ENCODE measurements around the gene TMEM134.

The TMEM134 gene

DNA sequence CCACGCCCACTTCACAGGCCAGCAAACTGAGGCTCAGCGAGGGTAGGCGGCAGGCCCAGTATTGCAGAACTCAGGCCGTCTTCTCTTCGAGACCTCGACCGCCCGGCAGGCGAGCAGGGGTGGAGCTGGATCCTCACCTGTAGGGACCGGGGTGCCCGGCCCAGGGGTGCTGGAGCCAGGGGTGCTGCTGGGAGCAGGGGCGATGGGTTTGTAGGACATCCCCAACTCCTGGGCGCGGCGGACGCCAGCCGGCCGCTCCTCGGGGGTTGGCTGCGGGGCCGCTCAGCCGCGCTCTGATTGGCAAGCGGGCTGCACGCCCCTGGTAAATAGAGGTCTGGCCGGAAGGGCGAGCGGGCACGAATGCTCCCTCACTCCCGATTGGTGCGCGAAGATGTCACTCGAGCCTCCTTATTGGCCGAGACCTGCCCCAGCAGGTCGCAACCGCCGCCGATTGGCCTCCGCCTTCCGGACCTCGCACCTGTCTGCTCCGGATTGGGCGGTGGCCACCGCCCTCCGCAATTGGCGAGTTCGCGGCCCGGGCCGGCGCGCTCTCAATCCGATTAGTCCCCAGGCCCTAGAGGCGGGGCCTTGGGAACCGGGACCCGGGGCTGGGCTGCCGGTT is 38.9 kb upstream of the TMEM134 start, which contains the start of gene CDK2AP2:
Gene CDK2AP2, minus strand, starts transcription at position 299 of the 622 bp plus-strand sequence. Its CDS starts 80 bp downstream, at position 219.
- H3K4me3 ChIP-seq (ENCODE audit: low read depth, low read length, poor library complexity, severe bottlenecking), result peak within 1 kb of the TSS; percentile 81
- peak within 1 kb of the TSS; percentile 99 for H3K4me2 ChIP-seq (ENCODE audit: low read length)
- peak within 1 kb of the TSS; percentile 67 for H3K9ac ChIP-seq (ENCODE audit: low read length)
- H4K20me1 ChIP-seq (ENCODE audit: insufficient read depth, low read length), result no peaks in the 10 kb centered on the region
- no peaks in the 10 kb centered on the region; the same call in 1 of the 2 replicates for H3K36me3 ChIP-seq (ENCODE audit: insufficient read depth, low read length)
- TF ChIP-seq, protein P1, sequence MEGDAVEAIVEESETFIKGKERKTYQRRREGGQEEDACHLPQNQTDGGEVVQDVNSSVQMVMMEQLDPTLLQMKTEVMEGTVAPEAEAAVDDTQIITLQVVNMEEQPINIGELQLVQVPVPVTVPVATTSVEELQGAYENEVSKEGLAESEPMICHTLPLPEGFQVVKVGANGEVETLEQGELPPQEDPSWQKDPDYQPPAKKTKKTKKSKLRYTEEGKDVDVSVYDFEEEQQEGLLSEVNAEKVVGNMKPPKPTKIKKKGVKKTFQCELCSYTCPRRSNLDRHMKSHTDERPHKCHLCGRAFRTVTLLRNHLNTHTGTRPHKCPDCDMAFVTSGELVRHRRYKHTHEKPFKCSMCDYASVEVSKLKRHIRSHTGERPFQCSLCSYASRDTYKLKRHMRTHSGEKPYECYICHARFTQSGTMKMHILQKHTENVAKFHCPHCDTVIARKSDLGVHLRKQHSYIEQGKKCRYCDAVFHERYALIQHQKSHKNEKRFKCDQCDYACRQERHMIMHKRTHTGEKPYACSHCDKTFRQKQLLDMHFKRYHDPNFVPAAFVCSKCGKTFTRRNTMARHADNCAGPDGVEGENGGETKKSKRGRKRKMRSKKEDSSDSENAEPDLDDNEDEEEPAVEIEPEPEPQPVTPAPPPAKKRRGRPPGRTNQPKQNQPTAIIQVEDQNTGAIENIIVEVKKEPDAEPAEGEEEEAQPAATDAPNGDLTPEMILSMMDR (IDR thresholded peaks at IDR 0.05; ENCODE audit: low read length), result no peak
- no peak for TF ChIP-seq EZH2 (IDR thresholded peaks at IDR 0.05; ENCODE audit: borderline replicate concordance, low read length)
- 0 out of 2 replicates have a peak, but pooled peaks cover 3% of the 10 kb centered on the region for H3F3A ChIP-seq (ENCODE audit: insufficient read depth, low read length)
- no peak within 1 kb of the TSS for H2AFZ ChIP-seq (ENCODE audit: low read length)
- no peaks in the 10 kb centered on the region for H3K9me2 ChIP-seq (ENCODE audit: low read depth, low read length)
- H3K27ac ChIP-seq (ENCODE audit: low read depth, low read length, poor library complexity, severe bottlenecking), result peak within 1 kb of the TSS; percentile 89
- no peaks in the 10 kb centered on the region for H3K27me3 ChIP-seq (ENCODE audit: insufficient read depth, low read length)
- H3K79me2 ChIP-seq (ENCODE audit: insufficient read depth, low read length), result no peaks in the 10 kb centered on the region
- H3K4me1 ChIP-seq (ENCODE audit: insufficient read depth, low read length, severe bottlenecking), result peaks cover 35% of the 10 kb centered on the region
- no peaks in the 10 kb centered on the region for H3K9me3 ChIP-seq (ENCODE audit: low read length)

DNA sequence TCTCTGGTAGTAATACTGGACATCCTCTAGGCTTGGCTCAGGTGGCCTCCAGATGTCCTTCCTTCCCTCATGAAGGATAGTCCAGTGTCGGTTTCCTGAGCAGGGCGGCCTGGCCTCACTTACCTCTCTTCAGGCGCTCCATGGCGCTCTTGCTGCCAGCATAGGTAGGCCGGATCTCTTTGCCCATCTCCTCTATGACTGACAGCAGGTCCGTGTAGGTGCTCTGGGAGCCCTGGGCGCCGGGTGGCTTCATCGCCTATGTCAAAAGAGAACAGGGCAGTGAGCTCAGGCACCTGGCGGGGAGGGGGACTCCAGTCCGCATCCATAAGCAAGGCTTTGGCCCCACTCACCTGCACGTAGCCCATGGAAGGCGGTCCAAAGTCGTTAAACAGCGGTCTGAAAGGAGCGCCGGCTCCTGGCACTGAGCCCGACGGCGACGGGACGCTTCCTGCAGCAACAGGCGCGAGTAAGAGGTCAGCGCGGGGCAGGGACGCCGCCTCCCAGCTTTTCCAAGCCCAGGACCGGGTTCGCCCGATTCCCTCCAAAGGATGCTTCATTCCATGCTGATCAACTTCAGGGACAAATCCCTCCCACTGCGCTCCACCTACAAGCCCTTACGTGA is 38.3 kb upstream of the TMEM134 start:
- no peaks in the 10 kb centered on the region for H4K20me1 ChIP-seq (ENCODE audit: insufficient read depth, low read length)
- H3K27ac ChIP-seq (ENCODE audit: low read depth, low read length, poor library complexity, severe bottlenecking), result peak overlapping the region; percentile 89
- H3K27me3 ChIP-seq (ENCODE audit: insufficient read depth, low read length), result no peaks in the 10 kb centered on the region
- no peaks in the 10 kb centered on the region for H3K9me2 ChIP-seq (ENCODE audit: low read depth, low read length)
- no peaks in the 10 kb centered on the region for H3K9me3 ChIP-seq (ENCODE audit: low read length)
- no peaks in the 10 kb centered on the region for H3K79me2 ChIP-seq (ENCODE audit: insufficient read depth, low read length)
- H2AFZ ChIP-seq (ENCODE audit: low read length), result no peak overlapping the region
- H3K4me2 ChIP-seq (ENCODE audit: low read length), result peak overlapping the region; percentile 99
- no peak for TF ChIP-seq EZH2 (IDR thresholded peaks at IDR 0.05; ENCODE audit: borderline replicate concordance, low read length)
- TF ChIP-seq, protein P1 (IDR thresholded peaks at IDR 0.05; ENCODE audit: low read length), result no peak
- H3K4me3 ChIP-seq (ENCODE audit: low read depth, low read length, poor library complexity, severe bottlenecking), result peak overlapping the region; percentile 81
- H3K4me1 ChIP-seq (ENCODE audit: insufficient read depth, low read length, severe bottlenecking), result peaks cover 35% of the 10 kb centered on the region
- H3F3A ChIP-seq (ENCODE audit: insufficient read depth, low read length), result 0 out of 2 replicates have a peak, but pooled peaks cover 3% of the 10 kb centered on the region
- peak overlapping the region; percentile 67 for H3K9ac ChIP-seq (ENCODE audit: low read length)
- H3K36me3 ChIP-seq (ENCODE audit: insufficient read depth, low read length), result peaks cover 3% of the 10 kb centered on the region; the same call in 1 of the 2 replicates

DNA sequence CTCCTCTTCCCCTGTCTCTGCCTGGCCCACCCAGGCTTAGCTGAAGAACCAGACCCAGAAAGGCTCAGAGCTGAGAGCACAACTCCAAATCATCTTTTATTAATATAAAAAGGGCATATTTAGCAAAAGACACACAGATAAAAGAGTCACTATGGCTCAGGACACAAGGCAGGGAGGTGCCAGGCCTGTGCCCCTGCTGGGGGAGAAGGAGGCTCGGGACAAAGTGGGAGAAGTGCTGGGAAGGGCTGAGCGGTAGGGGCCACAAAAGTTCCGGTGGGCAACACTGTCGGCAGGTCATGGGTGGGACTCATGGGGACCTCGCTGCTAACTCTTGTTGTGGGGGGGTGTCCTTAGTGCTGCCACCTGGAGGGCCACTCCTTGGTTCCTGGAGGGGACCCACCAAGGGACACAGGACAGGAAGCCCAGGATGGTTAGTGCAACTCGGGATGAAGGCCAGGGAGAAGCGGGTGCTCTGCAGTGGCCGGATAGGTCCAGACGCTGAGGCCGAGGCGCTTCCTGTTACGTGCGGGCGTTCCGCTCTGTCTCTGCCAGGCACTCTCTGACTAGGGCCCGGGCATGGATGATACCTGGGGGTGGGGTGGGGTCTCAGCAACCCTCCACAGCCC is 37.5 kb upstream of the TMEM134 start:
- Histone ChIP-seq H3K4me1 (ENCODE audit: insufficient read depth, low read length, severe bottlenecking) (peaks cover 35% of the 10 kb centered on the region), H3K4me3 (ENCODE audit: low read depth, low read length, poor library complexity, severe bottlenecking) (peak overlapping the region; percentile 81), H3K9ac (ENCODE audit: low read length) (peak overlapping the region; percentile 67)

More for the DNA sequence above, 37.5 kb upstream of the TMEM134 start:
- Histone ChIP-seq H4K20me1 (ENCODE audit: insufficient read depth, low read length) (no peaks in the 10 kb centered on the region), H3K9me3 (ENCODE audit: low read length) (no peaks in the 10 kb centered on the region), H3F3A (ENCODE audit: insufficient read depth, low read length) (0 out of 2 replicates have a peak, but pooled peaks cover 3% of the 10 kb centered on the region), H3K4me2 (ENCODE audit: low read length) (peak overlapping the region; percentile 99), H3K36me3 (ENCODE audit: insufficient read depth, low read length) (peaks cover 11% of the 10 kb centered on the region; the same call in 1 of the 2 replicates), H3K9me2 (ENCODE audit: low read depth, low read length) (no peaks in the 10 kb centered on the region), H3K79me2 (ENCODE audit: insufficient read depth, low read length) (no peaks in the 10 kb centered on the region), H2AFZ (ENCODE audit: low read length) (no peak overlapping the region), H3K27me3 (ENCODE audit: insufficient read depth, low read length) (no peaks in the 10 kb centered on the region), H3K27ac (ENCODE audit: low read depth, low read length, poor library complexity, severe bottlenecking) (peak overlapping the region; percentile 89)
- TF ChIP-seq, protein P1 (IDR thresholded peaks at IDR 0.05; ENCODE audit: low read length), result no peak
- TF ChIP-seq EZH2 (IDR thresholded peaks at IDR 0.05; ENCODE audit: borderline replicate concordance, low read length), result no peak
